Cardiac fibroblast (primary cell): ENCODE data around the gene KYAT1.

Experiments
- DNase-seq, 2 donors: peaks; one replicate each; pipeline versions ENCODE4 v3.0.0 to v3.0.0-alpha.2; 2010; ENCODE audit warnings: low read depth in 2 of 2
- H3K4me3 ChIP-seq, 2 donors: replicated peaks in 1 of 2; 1 replicate in 1 of 2; 2 replicates in 1 of 2; pipeline ENCODE4 v1.5.1; 2011; ENCODE audit warnings: low read depth in 2 of 2, low read length in 2 of 2, mild to moderate bottlenecking in 2 of 2, moderate library complexity in 1 of 2
- TF ChIP-seq, protein P1 (sequence below): IDR thresholded peaks from one replicate; pipeline ENCODE4 v1.5.1; 2011; ENCODE audit warnings: low read depth, mild to moderate bottlenecking, low read length, inconsistent platforms

KYAT1 gene

DNA sequence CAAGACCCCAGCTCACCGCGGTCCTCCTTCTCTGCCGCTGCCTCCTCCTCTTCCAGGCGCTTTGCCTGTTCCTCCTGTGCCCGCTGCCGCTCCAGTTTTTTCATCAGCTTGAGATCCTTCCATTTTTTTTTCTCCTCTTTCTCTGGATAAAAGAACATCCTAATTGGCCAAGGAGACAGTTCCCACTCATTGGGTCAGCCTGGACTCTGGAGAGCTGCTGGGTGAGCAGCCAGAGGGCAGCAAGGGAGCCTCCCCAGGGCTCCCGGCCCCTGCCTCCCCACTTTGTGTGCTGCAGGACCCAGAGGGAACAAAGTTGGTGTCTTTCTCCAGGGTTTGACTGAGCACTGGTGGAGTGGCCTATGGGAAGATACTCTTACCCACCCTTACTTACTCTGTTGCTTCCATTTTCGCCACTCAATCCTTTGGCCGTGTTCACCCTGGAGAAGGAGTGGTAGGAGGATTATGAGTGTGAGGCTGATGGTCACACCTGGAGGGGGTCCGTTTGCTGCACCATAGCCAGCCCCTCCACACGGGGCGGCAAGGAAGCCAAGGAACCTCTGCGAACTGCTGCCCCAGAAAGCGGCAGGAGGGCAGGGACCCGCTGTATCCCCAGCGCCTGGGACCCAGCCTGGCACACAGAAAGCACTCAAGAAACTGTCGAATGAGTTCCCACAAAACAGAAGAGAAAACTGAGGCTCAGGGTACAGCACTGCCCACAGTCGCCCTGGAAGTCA lies 52.9 kb downstream of the KYAT1 start:
- DNase-seq: no peak
- H3K4me3 ChIP-seq: peak overlapping the region; percentile 86 to 94
- TF ChIP-seq, protein P1, sequence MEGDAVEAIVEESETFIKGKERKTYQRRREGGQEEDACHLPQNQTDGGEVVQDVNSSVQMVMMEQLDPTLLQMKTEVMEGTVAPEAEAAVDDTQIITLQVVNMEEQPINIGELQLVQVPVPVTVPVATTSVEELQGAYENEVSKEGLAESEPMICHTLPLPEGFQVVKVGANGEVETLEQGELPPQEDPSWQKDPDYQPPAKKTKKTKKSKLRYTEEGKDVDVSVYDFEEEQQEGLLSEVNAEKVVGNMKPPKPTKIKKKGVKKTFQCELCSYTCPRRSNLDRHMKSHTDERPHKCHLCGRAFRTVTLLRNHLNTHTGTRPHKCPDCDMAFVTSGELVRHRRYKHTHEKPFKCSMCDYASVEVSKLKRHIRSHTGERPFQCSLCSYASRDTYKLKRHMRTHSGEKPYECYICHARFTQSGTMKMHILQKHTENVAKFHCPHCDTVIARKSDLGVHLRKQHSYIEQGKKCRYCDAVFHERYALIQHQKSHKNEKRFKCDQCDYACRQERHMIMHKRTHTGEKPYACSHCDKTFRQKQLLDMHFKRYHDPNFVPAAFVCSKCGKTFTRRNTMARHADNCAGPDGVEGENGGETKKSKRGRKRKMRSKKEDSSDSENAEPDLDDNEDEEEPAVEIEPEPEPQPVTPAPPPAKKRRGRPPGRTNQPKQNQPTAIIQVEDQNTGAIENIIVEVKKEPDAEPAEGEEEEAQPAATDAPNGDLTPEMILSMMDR: no peak

DNA sequence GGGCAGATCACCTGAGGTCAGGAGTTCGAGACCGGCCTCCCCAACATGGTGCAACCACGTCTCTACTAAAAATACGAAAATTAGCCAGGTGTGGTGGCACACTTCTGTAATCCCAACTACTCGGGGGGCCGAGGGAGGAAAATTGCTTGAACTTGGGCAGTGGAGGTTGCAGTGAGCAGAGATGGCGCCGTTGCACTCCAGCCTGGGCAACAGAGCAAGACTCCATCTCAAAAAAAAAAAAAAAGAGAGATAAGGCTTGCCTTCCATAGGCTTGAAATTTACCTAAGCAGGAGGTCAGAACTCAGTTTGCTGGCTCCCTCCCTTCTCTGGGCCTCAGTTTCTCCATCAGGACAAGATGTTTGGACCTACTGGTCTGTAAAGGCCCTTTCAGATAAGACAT lies 53.5 kb downstream of the KYAT1 start:
- DNase-seq: no peak
- TF ChIP-seq, protein P1: no peak
- peak overlapping the region in 1 of 2 donors; percentile 94 for H3K4me3 ChIP-seq

DNA sequence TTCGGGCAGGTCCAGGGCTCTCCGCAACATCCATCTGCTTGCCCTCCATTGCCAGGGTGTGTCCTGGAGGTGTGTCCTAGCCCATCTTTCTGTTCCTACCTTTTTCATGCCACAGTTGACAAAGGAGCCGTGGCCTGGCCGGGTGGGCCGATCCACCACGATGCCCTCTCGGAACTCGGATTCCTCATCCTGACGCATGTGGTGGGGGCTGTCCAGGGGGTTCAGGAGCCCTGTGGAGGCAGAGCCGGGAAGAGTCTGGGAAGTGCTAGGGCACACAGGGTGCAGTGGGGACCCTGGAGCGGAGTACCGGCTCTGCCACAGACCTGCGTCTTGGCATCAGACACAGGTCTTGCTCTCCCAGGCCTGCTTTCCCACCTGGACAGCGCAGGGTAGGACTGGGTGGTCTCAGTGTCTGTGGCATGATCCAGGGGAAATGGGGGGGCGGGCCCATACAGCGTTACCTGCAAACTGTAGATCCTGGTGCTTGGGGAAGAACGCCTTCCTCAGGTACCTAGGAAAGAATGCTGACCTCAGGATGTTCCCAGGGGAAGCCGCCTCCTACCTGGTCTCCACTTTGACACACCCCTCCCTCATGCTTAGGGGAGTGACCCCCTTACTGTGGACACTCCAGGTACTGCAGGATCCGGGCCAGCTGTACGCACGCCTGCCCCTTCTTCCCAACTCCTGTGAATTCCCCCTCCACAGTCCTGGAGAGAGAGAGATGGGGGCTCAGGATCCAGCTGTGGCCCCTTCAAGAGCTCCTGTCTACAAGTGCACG lies 55.6 kb downstream of the KYAT1 start:
- DNase-seq: no peak
- no peak overlapping the region for H3K4me3 ChIP-seq
- TF ChIP-seq, protein P1: peak; percentile 20

DNA sequence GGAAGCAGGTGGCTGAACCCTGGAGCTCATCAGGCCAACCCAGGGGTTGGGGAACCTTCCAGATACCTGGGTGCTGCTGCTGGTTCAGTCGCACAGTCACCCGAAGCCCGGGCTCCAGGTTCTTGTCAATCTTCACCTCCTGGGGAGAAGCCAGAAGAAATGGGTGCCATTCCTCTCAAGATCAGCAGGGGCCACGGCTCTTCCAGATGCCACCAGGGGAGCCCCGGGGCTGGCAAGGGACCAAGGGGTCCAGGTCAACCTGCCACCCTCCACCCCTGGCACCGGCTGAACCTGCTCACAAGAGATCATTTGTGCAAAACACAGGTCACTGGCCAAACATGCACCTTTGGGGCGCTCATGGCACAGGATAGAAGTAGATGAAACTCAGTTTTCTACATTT lies 56.8 kb downstream of the KYAT1 start:
- H3K4me3 ChIP-seq: no peak overlapping the region
- DNase-seq: no peak
- TF ChIP-seq, protein P1: no peak

DNA sequence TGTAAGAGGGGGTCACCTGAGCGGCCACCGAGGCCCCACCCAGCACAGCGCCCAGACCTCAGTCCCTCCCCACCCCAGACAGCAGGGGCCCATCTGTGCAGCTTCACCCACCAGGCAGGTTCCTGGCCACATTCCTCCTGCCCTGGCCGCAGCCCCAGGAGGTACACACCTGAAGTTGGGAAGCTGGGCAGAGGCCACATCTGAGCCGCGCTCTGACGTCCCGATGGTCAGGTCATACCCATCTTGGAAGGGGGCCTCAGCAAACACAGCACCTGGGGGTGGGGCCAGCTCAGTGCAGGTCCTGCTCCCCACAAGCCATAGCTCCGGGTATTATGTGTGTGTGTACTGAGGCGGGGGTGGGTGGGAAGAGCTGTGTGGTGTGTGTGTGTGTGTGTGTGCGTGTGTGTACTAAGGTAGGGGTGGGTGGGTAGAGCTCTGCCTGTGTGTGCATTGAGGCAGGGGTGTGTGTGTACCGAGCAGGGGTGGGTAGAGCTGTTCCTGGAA lies 57.8 kb downstream of the KYAT1 start:
- TF ChIP-seq, protein P1: no peak
- H3K4me3 ChIP-seq: no peak overlapping the region
- no peak for DNase-seq

DNA sequence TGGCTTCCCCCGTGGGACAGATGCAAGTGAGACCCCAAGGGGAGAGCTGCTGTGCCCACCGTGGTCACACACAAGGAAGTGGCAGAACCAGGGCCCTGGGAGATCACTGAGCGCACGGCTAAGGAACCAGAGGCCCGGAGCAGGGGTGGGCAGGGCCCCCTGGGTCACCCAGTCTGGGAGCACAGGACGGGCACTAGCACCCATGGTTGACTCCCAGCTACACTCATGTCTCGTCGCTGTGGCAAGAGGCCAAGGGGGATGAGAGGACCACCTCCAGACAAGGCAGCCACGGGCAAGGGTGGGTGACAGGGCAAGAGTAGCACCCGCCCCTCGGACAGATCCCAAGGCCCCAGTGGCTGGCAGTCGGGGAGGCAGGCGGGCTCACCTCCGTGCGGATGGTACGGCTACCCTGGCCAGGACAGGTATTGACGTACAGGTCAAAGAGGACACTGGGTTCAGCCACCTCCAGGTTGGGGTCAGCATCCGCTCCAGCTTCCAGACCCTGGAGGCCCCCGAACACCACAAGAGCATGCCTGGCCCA lies 58.3 kb downstream of the KYAT1 start:
- TF ChIP-seq, protein P1: no peak
- no peak for DNase-seq
- no peak overlapping the region for H3K4me3 ChIP-seq
